ENCODE results near the gene DENND1A.

DNA sequence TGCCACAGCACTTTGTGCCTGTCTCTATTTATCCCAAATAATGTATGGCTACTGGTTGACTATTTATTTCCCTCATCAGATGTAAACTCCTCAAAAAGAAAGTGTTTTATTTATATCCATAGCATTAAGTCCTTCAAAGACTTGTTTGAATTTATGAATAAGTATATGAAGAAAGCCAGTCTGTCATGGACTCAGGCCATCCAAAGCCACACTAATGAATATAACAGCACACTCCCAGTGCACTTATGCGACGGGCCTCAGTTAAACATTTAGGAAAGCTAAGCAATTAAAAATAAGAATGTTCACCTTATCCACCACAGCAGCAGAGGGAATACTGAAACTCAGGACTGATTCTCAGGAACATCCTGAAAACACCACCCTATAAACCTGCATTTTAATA is 77.5 kb downstream of the DENND1A start:
- TF ChIP-seq, protein P1, sequence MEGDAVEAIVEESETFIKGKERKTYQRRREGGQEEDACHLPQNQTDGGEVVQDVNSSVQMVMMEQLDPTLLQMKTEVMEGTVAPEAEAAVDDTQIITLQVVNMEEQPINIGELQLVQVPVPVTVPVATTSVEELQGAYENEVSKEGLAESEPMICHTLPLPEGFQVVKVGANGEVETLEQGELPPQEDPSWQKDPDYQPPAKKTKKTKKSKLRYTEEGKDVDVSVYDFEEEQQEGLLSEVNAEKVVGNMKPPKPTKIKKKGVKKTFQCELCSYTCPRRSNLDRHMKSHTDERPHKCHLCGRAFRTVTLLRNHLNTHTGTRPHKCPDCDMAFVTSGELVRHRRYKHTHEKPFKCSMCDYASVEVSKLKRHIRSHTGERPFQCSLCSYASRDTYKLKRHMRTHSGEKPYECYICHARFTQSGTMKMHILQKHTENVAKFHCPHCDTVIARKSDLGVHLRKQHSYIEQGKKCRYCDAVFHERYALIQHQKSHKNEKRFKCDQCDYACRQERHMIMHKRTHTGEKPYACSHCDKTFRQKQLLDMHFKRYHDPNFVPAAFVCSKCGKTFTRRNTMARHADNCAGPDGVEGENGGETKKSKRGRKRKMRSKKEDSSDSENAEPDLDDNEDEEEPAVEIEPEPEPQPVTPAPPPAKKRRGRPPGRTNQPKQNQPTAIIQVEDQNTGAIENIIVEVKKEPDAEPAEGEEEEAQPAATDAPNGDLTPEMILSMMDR (conservative IDR thresholded peaks at IDR 0.05; ENCODE audit: low read depth, low read length): no peak
- no peak for TF ChIP-seq EZH2 (IDR thresholded peaks at IDR 0.05; ENCODE audit: low read length, unreplicated experiment)

All from PC-3 (cell line).